Right lung (tissue), 5 donors: ENCODE data around the gene COPS9. TPM values are rescaled to one million over a fixed set of nuclear protein-coding genes. Genes with fewer than 3 reads are reported as not detected.

Experiments used
- DNase-seq, 2 donors: peaks; one replicate each; pipeline ENCODE4 v3.0.0-alpha.2; 2013
- polyA plus RNA-seq, 5 donors: library from polyadenylated mRNA; unstranded; fragments of 120-200 nt; gene quantifications; one replicate each; pipeline versions ENCODE4 v1.2.1 to v1.2.3, GENCODE V29; 2013; ENCODE audit warnings: inconsistent platforms in 1 of 5, low replicate concordance in 1 of 5; ENCODE audit not compliant: insufficient read length in 5 of 5, insufficient read depth in 1 of 5

COPS9 gene
- polyA plus RNA-seq, 5 donors, result 49.0 to 116 (median 72.5) TPM

GRCh38 chr2:240168041-240168440 is 31.9 kb upstream of the COPS9 start:
- DNase-seq, result no peak

- DNase-seq, result no peak
Observed at GRCh38 chr2:240167588-240167880, 31.4 kb upstream of the COPS9 start.

- DNase-seq, result no peak
Observed at GRCh38 chr2:240166761-240167587, 30.9 kb upstream of the COPS9 start.

GRCh38 chr2:240166191-240166590 is 30.1 kb upstream of the COPS9 start:
- DNase-seq, result no peak

- no peak for DNase-seq
Observed at GRCh38 chr2:240165661-240166060, 29.6 kb upstream of the COPS9 start.

GRCh38 chr2:240165034-240165433 is 28.9 kb upstream of the COPS9 start:
- DNase-seq, result no peak

GRCh38 chr2:240164586-240164985 is 28.5 kb upstream of the COPS9 start:
- no peak for DNase-seq

GRCh38 chr2:240163844-240164574 is 27.9 kb upstream of the COPS9 start:
- DNase-seq, result no peak

GRCh38 chr2:240162939-240163714 is 27.0 kb upstream of the COPS9 start:
- DNase-seq, result no peak

GRCh38 chr2:240162531-240162930 is 26.4 kb upstream of the COPS9 start:
- DNase-seq, result no peak

- no peak for DNase-seq
Observed at GRCh38 chr2:240162032-240162431, 25.9 kb upstream of the COPS9 start.

- no peak for DNase-seq
Observed at GRCh38 chr2:240161087-240161750, 25.1 kb upstream of the COPS9 start.

GRCh38 chr2:240160291-240161086 is 24.4 kb upstream of the COPS9 start:
- DNase-seq, result no peak

GRCh38 chr2:240159251-240159839 is 23.2 kb upstream of the COPS9 start:
- no peak for DNase-seq

GRCh38 chr2:240157147-240157470 is 21.0 kb upstream of the COPS9 start:
- no peak for DNase-seq

GRCh38 chr2:240156435-240157146 is 20.5 kb upstream of the COPS9 start:
- no peak for DNase-seq

GRCh38 chr2:240155745-240156390 is 19.8 kb upstream of the COPS9 start:
- DNase-seq, result no peak

GRCh38 chr2:240155048-240155744 is 19.1 kb upstream of the COPS9 start:
- DNase-seq, result no peak

- DNase-seq, result no peak
Observed at GRCh38 chr2:240154606-240155005, 18.5 kb upstream of the COPS9 start.
